Glutamatergic neuron (in vitro differentiated cells): ENCODE results near the gene OR51V1. TPM values are rescaled to one million over a fixed set of nuclear protein-coding genes. Genes with fewer than 3 reads are reported as not detected.

Experiments
- DNase-seq: peaks from one replicate; pipeline ENCODE4 v3.0.0; 2022
- H3K27ac Mint-ChIP-seq: one replicate; pipeline ENCODE4 v1.8.0; 2020; ENCODE audit warnings: mild to moderate bottlenecking, mixed read lengths, inconsistent platforms; ENCODE audit not compliant: unreplicated experiment
- H3K27me3 Mint-ChIP-seq: one replicate; pipeline ENCODE4 v1.8.0; 2020; ENCODE audit warnings: mild to moderate bottlenecking, moderate library complexity, mixed read lengths, inconsistent platforms; ENCODE audit not compliant: unreplicated experiment
- H3K36me3 Mint-ChIP-seq: one replicate; pipeline ENCODE4 v1.8.0; 2020; ENCODE audit warnings: mild to moderate bottlenecking, mixed read lengths, inconsistent platforms; ENCODE audit not compliant: unreplicated experiment
- H3K4me1 Mint-ChIP-seq: one replicate; pipeline ENCODE4 v1.8.0; 2020; ENCODE audit warnings: mild to moderate bottlenecking, low read depth, mixed read lengths, inconsistent platforms; ENCODE audit not compliant: unreplicated experiment
- H3K4me3 Mint-ChIP-seq: one replicate; pipeline ENCODE4 v1.8.0; 2020; ENCODE audit warnings: mild to moderate bottlenecking, mixed read lengths, inconsistent platforms; ENCODE audit not compliant: unreplicated experiment
- H3K9me3 Mint-ChIP-seq: one replicate; pipeline ENCODE4 v1.8.0; 2020; ENCODE audit warnings: mild to moderate bottlenecking, moderate library complexity, mixed read lengths, inconsistent platforms; ENCODE audit not compliant: unreplicated experiment
- total RNA-seq: library from RNA; stranded (reverse); fragmentation: NEBNext Ultra II Directional; extraction: Animal tissue kit (Norgen Biotek cat#: 25700); gene quantifications from one replicate; pipeline ENCODE4 v1.2.1, GENCODE V29; 2021; ENCODE audit not compliant: unreplicated experiment
- TF ChIP-seq, protein P1 (sequence below): fragments of 200-600 bp; sonication (generic); IDR thresholded peaks from one replicate; pipeline ENCODE4 v1.5.0; 2021; ENCODE audit not compliant: partially characterized antibody, unreplicated experiment

OR51V1 gene
- total RNA-seq, 1 donor from 2014 or later, result not detected

DNA sequence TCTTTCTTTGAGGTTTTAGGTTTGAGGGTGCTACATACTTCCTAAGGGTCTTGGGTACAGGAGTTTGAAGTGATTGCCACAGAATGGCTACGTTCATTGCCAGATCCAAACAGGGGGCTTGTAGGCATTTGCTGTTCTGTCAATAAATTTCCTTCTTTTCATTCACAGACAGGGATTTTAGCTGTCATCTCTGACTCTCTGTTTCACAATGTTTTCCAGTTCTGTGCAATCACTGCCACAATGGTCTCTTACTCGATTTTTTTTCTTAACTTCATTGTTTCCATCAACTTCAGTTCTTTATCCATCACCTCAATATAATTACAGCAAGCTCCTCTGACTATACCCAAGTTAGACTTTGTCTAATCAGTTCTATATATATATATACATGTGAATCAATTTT is 40.0 kb upstream of the OR51V1 start:
- H3K36me3 Mint-ChIP-seq, result no peaks in the 10 kb centered on the region
- H3K4me1 Mint-ChIP-seq, result no peaks in the 10 kb centered on the region
- DNase-seq, result no peak
- TF ChIP-seq, protein P1, sequence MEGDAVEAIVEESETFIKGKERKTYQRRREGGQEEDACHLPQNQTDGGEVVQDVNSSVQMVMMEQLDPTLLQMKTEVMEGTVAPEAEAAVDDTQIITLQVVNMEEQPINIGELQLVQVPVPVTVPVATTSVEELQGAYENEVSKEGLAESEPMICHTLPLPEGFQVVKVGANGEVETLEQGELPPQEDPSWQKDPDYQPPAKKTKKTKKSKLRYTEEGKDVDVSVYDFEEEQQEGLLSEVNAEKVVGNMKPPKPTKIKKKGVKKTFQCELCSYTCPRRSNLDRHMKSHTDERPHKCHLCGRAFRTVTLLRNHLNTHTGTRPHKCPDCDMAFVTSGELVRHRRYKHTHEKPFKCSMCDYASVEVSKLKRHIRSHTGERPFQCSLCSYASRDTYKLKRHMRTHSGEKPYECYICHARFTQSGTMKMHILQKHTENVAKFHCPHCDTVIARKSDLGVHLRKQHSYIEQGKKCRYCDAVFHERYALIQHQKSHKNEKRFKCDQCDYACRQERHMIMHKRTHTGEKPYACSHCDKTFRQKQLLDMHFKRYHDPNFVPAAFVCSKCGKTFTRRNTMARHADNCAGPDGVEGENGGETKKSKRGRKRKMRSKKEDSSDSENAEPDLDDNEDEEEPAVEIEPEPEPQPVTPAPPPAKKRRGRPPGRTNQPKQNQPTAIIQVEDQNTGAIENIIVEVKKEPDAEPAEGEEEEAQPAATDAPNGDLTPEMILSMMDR, result no peak
- no peaks in the 10 kb centered on the region for H3K9me3 Mint-ChIP-seq
- H3K4me3 Mint-ChIP-seq, result no peak overlapping the region
- no peaks in the 10 kb centered on the region for H3K27me3 Mint-ChIP-seq
- H3K27ac Mint-ChIP-seq, result no peak overlapping the region

DNA sequence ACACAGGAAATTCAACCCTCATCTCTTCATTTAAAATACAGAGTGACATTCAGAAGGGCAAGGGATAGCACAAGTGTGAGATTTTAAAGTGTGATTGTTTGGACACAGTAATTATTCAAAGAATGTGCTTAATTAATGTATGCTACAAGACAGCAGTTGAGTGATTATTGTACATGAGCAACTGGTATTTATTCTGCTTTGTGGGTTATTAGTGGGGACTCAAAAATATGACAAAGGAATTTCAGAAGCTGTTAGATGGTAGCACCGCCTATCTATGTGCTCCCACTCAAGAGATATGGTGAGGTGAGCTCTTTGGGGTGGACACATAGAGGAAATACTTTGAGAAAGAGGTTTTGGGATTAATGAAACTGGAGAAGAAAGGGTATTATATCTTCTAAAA is 39.6 kb upstream of the OR51V1 start:
- Mint-ChIP-seq H3K4me1 (no peaks in the 10 kb centered on the region), H3K9me3 (no peaks in the 10 kb centered on the region), H3K4me3 (no peak overlapping the region), H3K27me3 (no peaks in the 10 kb centered on the region), H3K36me3 (no peaks in the 10 kb centered on the region), H3K27ac (no peak overlapping the region)
- TF ChIP-seq, protein P1, result no peak
- no peak for DNase-seq

DNA sequence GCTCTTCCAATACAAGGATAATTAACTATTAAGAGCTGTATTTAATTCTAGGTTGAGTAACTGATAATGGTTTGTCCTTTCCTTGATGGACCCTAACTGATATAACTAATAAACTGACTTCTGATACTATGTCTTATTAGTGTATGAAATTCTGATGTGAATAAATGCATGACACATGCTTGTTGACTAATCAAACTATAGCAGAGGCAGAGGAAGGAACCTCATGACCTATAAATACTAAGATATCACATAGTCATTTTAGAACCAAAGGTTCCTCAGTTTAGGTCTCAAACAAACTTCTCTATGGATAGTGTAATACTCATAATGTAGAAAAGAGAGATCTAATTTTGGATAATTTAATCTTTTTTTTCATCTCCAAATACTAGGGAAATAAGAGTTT is 38.6 kb upstream of the OR51V1 start:
- Mint-ChIP-seq H3K4me1 (no peaks in the 10 kb centered on the region), H3K27ac (no peak overlapping the region), H3K4me3 (no peak overlapping the region), H3K36me3 (no peaks in the 10 kb centered on the region), H3K9me3 (no peaks in the 10 kb centered on the region), H3K27me3 (no peaks in the 10 kb centered on the region)
- TF ChIP-seq, protein P1, result no peak
- no peak for DNase-seq

DNA sequence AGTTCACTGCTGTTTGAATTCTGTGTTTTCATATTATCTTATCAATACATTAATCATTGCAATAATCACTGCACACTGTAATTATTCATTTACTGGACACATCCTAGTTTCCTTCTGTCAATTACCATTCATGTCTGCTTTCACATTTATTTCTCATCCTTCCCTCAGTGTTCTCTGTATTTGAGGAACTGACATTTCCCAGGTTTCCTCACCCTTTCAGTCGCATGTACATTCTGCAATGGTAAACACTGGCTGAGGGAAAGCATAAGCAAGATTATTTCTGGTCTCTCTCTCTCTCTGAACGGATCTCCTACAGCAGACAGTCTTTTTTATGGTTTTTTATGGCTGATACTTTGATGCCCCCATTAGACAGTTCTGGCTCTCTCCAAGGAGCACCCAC is 38.0 kb upstream of the OR51V1 start:
- no peak for DNase-seq
- Mint-ChIP-seq H3K36me3 (no peaks in the 10 kb centered on the region), H3K4me3 (no peak overlapping the region), H3K9me3 (no peaks in the 10 kb centered on the region), H3K27me3 (no peaks in the 10 kb centered on the region), H3K27ac (no peak overlapping the region), H3K4me1 (no peaks in the 10 kb centered on the region)
- TF ChIP-seq, protein P1, result no peak

DNA sequence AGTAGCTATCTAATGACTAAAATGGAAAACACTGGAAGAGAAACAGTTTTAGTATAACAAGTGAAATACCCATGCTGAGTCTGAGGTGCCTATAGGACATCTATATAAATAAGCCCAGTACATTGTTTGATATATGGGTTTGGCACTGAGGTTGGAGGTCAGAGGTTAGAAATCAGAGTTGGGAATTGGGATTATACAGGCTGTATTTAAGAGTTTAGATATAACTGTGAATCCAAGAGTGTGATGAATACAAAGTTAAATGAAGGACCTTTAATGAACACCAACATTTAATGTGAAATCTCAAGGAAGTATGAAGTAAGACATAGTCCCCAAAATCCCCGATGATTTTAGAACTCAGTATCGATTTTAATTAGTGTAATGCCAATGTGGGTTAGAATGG is 36.9 kb upstream of the OR51V1 start:
- no peaks in the 10 kb centered on the region for H3K27me3 Mint-ChIP-seq
- no peaks in the 10 kb centered on the region for H3K9me3 Mint-ChIP-seq
- no peak overlapping the region for H3K4me3 Mint-ChIP-seq
- H3K27ac Mint-ChIP-seq, result no peak overlapping the region
- DNase-seq, result no peak
- TF ChIP-seq, protein P1, result no peak
- H3K4me1 Mint-ChIP-seq, result no peaks in the 10 kb centered on the region
- H3K36me3 Mint-ChIP-seq, result no peaks in the 10 kb centered on the region
